HepG2 (cell line): ENCODE results near the gene IL1RAPL2. TPM values are rescaled to one million over a fixed set of nuclear protein-coding genes. Genes with fewer than 3 reads are reported as not detected.

Experiments used
- ATAC-seq: fragments of 200-7000 bp; cut with Tn5 transposase; 3 replicates; pipeline ENCODE4 v1.9.1; 2020; ENCODE audit warnings: mild to moderate bottlenecking, moderate library complexity
- BruUV-seq: library from RNA; stranded (reverse); fragments of 400-500 nt; replicated peaks from 2 replicates; lab custom pipeline; 2021; lab: Mats Ljungman, UMichigan
- CTCF ChIA-PET: fragments of 300-600 bp; formaldehyde crosslinking; extraction: SDS; loops from one replicate; lab custom pipeline; 2021; ENCODE audit warnings: low total read pairs, inconsistent platforms, low intra/inter-chr PET ratio; lab: Yijun Ruan, JAX
- POLR2A ChIA-PET: fragments of 350-600 bp; sonication (Branson Sonifier 250); formaldehyde crosslinking; loops from one replicate; lab custom pipeline; 2020; ENCODE audit warnings: antibody characterized with exemption, inconsistent platforms; lab: Yijun Ruan, JAX
- DNase-seq: peaks from one replicate; pipeline ENCODE4 v3.0.0-alpha.2; 2015; ENCODE audit warnings: low spot score
- FAIRE-seq: peaks from 3 replicates; lab custom pipeline; 2011; peaks lifted over from hg19 to GRCh38; lab: Jason Lieb, UNC
- H2AFZ ChIP-seq: one replicate; pipeline ENCODE4 v1.6.1; 2011; ENCODE audit warnings: low read length, inconsistent platforms
- H3K27ac ChIP-seq: fragments of 300-600 bp; 3 replicates; pipeline ENCODE4 v1.8.0; 2011; ENCODE audit warnings: mixed run types, mild to moderate bottlenecking, mixed read lengths, low read length, inconsistent platforms; ENCODE audit not compliant: insufficient read depth; ENCODE audit errors: extremely low read length
- H3K27me3 ChIP-seq, 2 experiments: fragments of 200-600 bp in 1 of 2; 2 replicates in 1 of 2; 3 replicates in 1 of 2; pipeline versions ENCODE4 v1.6.0 to v1.8.0; 2011; ENCODE audit warnings: low read length in 2 of 2, mild to moderate bottlenecking in 2 of 2, moderate library complexity in 2 of 2, inconsistent platforms in 1 of 2; ENCODE audit not compliant: insufficient read depth in 2 of 2, control insufficient read depth in 1 of 2
- H3K36me3 ChIP-seq, 2 experiments: fragments of 200-600 bp in 1 of 2; replicated peaks in 1 of 2; 2 replicates in 1 of 2; 3 replicates in 1 of 2; pipeline versions ENCODE4 v1.5.1 to v1.8.0; 2011; ENCODE audit warnings: low read length in 2 of 2, inconsistent platforms in 1 of 2; ENCODE audit not compliant: insufficient read depth in 2 of 2, control insufficient read depth in 1 of 2
- H3K4me1 ChIP-seq: 2 replicates; pipeline ENCODE4 v1.5.1; 2012; ENCODE audit warnings: low read length, inconsistent platforms; ENCODE audit not compliant: insufficient read depth
- H3K4me2 ChIP-seq: 2 replicates; pipeline ENCODE4 v1.6.0; 2011; ENCODE audit warnings: low read depth, low read length, inconsistent platforms
- H3K4me3 ChIP-seq, 3 experiments: fragments of 200-600 bp in 1 of 3; sonication (generic), shearing (Covaris generic) in 1 of 3; replicated peaks in 1 of 3; 2 replicates each; pipeline ENCODE4 v1.5.1; 2011 to 2016; ENCODE audit warnings: low read length in 3 of 3, inconsistent platforms in 2 of 3, low read depth in 2 of 3, mild to moderate bottlenecking in 2 of 3, control low read depth in 1 of 3, mixed read lengths in 1 of 3; ENCODE audit not compliant: insufficient read depth in 1 of 3
- H3K79me2 ChIP-seq: one replicate; pipeline ENCODE4 v1.6.1; 2011; ENCODE audit warnings: low read length, inconsistent platforms; ENCODE audit not compliant: insufficient read depth
- H3K9ac ChIP-seq: 2 replicates; pipeline ENCODE4 v1.6.0; 2011; ENCODE audit warnings: mild to moderate bottlenecking, low read depth, low read length, inconsistent platforms; ENCODE audit not compliant: insufficient read depth
- H3K9me3 ChIP-seq: 2 replicates; pipeline ENCODE4 v1.5.1; 2012; ENCODE audit warnings: mild to moderate bottlenecking, low read length
- H4K20me1 ChIP-seq: 2 replicates; pipeline ENCODE4 v1.6.0; 2011; ENCODE audit warnings: inconsistent platforms, mild to moderate bottlenecking, low read length, moderate library complexity; ENCODE audit not compliant: insufficient read depth
- CBFB ChIP-seq: sonication (generic); formaldehyde crosslinking; IDR thresholded peaks from 2 replicates; pipeline ENCODE4 v1.4.0; 2020; ENCODE audit warnings: missing genetic modification reagents
- CENPT ChIP-seq: sonication (generic); formaldehyde crosslinking; IDR thresholded peaks from 2 replicates; pipeline ENCODE4 v1.8.0; 2022; ENCODE audit warnings: low read depth, mild to moderate bottlenecking, moderate library complexity, missing genetic modification reagents
- CERS6 ChIP-seq: sonication (generic); formaldehyde crosslinking; IDR thresholded peaks from 2 replicates; pipeline ENCODE4 v1.5.0; 2020; ENCODE audit warnings: missing genetic modification reagents
- FOXA1 ChIP-seq, 2 experiments: fragments of 450-650 bp in 1 of 2; sonication (generic) in 1 of 2; formaldehyde crosslinking in 1 of 2; IDR thresholded peaks; 2 replicates each; pipeline versions ENCODE4 v1.4.0 to v1.6.1; 2016 to 2020; ENCODE audit warnings: missing genetic modification reagents in 1 of 2
- NFIC ChIP-seq: IDR thresholded peaks from 2 replicates; pipeline ENCODE4 v1.6.1; 2012; ENCODE audit warnings: mild to moderate bottlenecking, low read length, inconsistent platforms
- PBX2 ChIP-seq: IDR thresholded peaks from 2 replicates; pipeline ENCODE4 v1.6.1; 2016; ENCODE audit warnings: control low read depth
- RELA ChIP-seq: sonication (generic); formaldehyde crosslinking; IDR thresholded peaks from 2 replicates; pipeline ENCODE4 v1.4.0; 2020; ENCODE audit warnings: missing genetic modification reagents
- SNAI1 ChIP-seq: sonication (generic); formaldehyde crosslinking; IDR thresholded peaks from 2 replicates; pipeline ENCODE4 v1.5.0; 2020; ENCODE audit warnings: mild to moderate bottlenecking, missing genetic modification reagents, borderline replicate concordance
- ZBTB7B ChIP-seq: sonication (generic); formaldehyde crosslinking; IDR thresholded peaks from 2 replicates; pipeline ENCODE4 v1.4.0; 2020; ENCODE audit warnings: missing genetic modification reagents
- ZHX2 ChIP-seq, 2 experiments: sonication (generic) in 1 of 2; formaldehyde crosslinking in 1 of 2; IDR thresholded peaks; 2 replicates each; pipeline versions ENCODE4 v1.6.1 to v1.9.0; 2014 to 2022; ENCODE audit warnings: antibody characterized with exemption in 1 of 2, borderline replicate concordance in 1 of 2, inconsistent platforms in 1 of 2, low read depth in 1 of 2, missing genetic modification reagents in 1 of 2
- ZKSCAN8 ChIP-seq: IDR thresholded peaks from 2 replicates; pipeline ENCODE4 v1.6.1; 2016; ENCODE audit warnings: borderline replicate concordance, missing genetic modification reagents, missing compliant biosample characterization
- ZNF234 ChIP-seq: sonication (generic); formaldehyde crosslinking; conservative IDR thresholded peaks from 2 replicates; pipeline ENCODE4 v1.5.1; 2020; ENCODE audit warnings: mild to moderate bottlenecking, missing genetic modification reagents
- ZNF256 ChIP-seq: sonication (generic); formaldehyde crosslinking; conservative IDR thresholded peaks from 2 replicates; pipeline ENCODE4 v1.4.0; 2020; ENCODE audit warnings: missing genetic modification reagents
- ZNF484 ChIP-seq: sonication (generic); formaldehyde crosslinking; IDR thresholded peaks from 2 replicates; pipeline ENCODE4 v1.5.1; 2020; ENCODE audit warnings: mild to moderate bottlenecking, low read depth, missing genetic modification reagents, borderline replicate concordance
- ZNF530 ChIP-seq: sonication (generic); formaldehyde crosslinking; IDR thresholded peaks from 2 replicates; pipeline ENCODE4 v1.5.0; 2020; ENCODE audit warnings: low read depth, mild to moderate bottlenecking, missing genetic modification reagents
- ZNF577 ChIP-seq: sonication (generic); formaldehyde crosslinking; IDR thresholded peaks from 2 replicates; pipeline ENCODE4 v1.4.0; 2020; ENCODE audit warnings: mild to moderate bottlenecking, low read depth, missing genetic modification reagents, borderline replicate concordance
- ZNF724P ChIP-seq: sonication (generic); formaldehyde crosslinking; IDR thresholded peaks from 2 replicates; pipeline ENCODE4 v1.8.0; 2022; ENCODE audit warnings: missing genetic modification reagents, borderline replicate concordance
- ZNF790 ChIP-seq: sonication (generic); formaldehyde crosslinking; IDR thresholded peaks from 2 replicates; pipeline ENCODE4 v1.8.0; 2022; ENCODE audit warnings: missing genetic modification reagents, mild to moderate bottlenecking, borderline replicate concordance
- ZSCAN25 ChIP-seq: sonication (generic); formaldehyde crosslinking; IDR thresholded peaks from 2 replicates; pipeline ENCODE4 v1.8.0; 2022; ENCODE audit warnings: mild to moderate bottlenecking, missing genetic modification reagents
- whole genome bisulfite sequencing: methylation state at CpG from one replicate; pipeline ENCODE4 v1.1.6; 2017; ENCODE audit warnings: low lambda C conversion rate; 5-methylcytosine and 5-hydroxymethylcytosine counted together
- in situ Hi-C: cut with HindIII; loops from 2 replicates; pipeline ENCODE4 v1.10.0; 2017; ENCODE audit warnings: low pct_unique_long_range_greater_than_20kb; ENCODE audit not compliant: extremely low pct_ligation_motif_present
- intact Hi-C: fragments of 100-400 bp; cut with micrococcal nuclease; formaldehyde crosslinking; loops from one replicate; pipeline ENCODE4 v1.10.0; 2022; ENCODE audit not compliant: unreplicated experiment
- polyA plus RNA-seq, 8 experiments: library from polyadenylated mRNA; depleted of rRNA in 3 of 8; stranded (reverse) in 7 of 8; unstranded in 1 of 8; fragments of >200 nt; fragmentation: Illumina TruSeq in 4 of 8; extraction: Trizol in 4 of 8; gene quantifications; 2 replicates each; pipeline versions ENCODE4 v1.2.1 to v1.2.3, GENCODE V29; 2011 to 2016; ENCODE audit warnings: low read depth in 4 of 8, missing spikeins in 1 of 8, mixed read lengths in 1 of 8; ENCODE audit not compliant: insufficient read depth in 1 of 8
- total RNA-seq, 5 experiments: library from RNA; depleted of rRNA; stranded (reverse); fragments of >200 nt; fragmentation: Illumina TruSeq; extraction: Trizol; gene quantifications; 2 replicates each; pipeline ENCODE4 v1.2.3, GENCODE V29; 2016; ENCODE audit warnings: low read depth in 1 of 5

IL1RAPL2 gene
- total and polyA plus RNA-seq, 2 of the 13 experiments (the other 11 are each of a cell fraction or from before 2014, with no cell fraction given) = not detected

- in situ Hi-C loops (no loop called here), intact Hi-C loops (no loop called here)
- ChIA-PET CTCF (no interaction called here), POLR2A (no interaction called here)
- WGBS = 0% methylated on average over 3 of the region's 3 CpGs
- Histone ChIP-seq H3K36me3 (no peaks in the 10 kb centered on the region), H3K4me2 (no peak overlapping the region), H4K20me1 (no peaks in the 10 kb centered on the region), H3K79me2 (no peaks in the 10 kb centered on the region), H2AFZ (no peak overlapping the region), H3K9me3 (no peaks in the 10 kb centered on the region), H3K27ac (no peak overlapping the region), H3K9ac (no peak overlapping the region), H3K4me1 (no peaks in the 10 kb centered on the region), H3K27me3 (no peaks in the 10 kb centered on the region), H3K4me3 (no peak overlapping the region)
- no peak for DNase-seq
- BruUV-seq = no TSS peak
- no peak for FAIRE-seq
- ATAC-seq = no peak
- TF ChIP-seq ZNF724P (CRISPR knock-in tag) = no peak
- no peak for TF ChIP-seq ZBTB7B (CRISPR knock-in tag)
- TF ChIP-seq NFIC = no peak
- no peak for TF ChIP-seq ZNF577
- TF ChIP-seq CENPT (CRISPR knock-in tag) = no peak
- no peak for TF ChIP-seq ZKSCAN8 (CRISPR knock-in tag)
- no peak for TF ChIP-seq CERS6 (CRISPR knock-in tag)
- no peak for TF ChIP-seq SNAI1 (CRISPR knock-in tag)
- no peak for TF ChIP-seq RELA (CRISPR knock-in tag)
- no peak for TF ChIP-seq FOXA1 (IDR thresholded peaks at IDR 0.05)
- no peak for TF ChIP-seq FOXA1 (CRISPR knock-in tag; IDR thresholded peaks at IDR 0.05)
- no peak for TF ChIP-seq CBFB (CRISPR knock-in tag)
- no peak for TF ChIP-seq ZNF530 (CRISPR knock-in tag)
- no peak for TF ChIP-seq ZNF790
- no peak for TF ChIP-seq PBX2 (CRISPR knock-in tag)
- no peak for TF ChIP-seq ZSCAN25 (CRISPR knock-in tag)
- no peak for TF ChIP-seq ZNF256 (CRISPR knock-in tag)
- TF ChIP-seq ZNF484 (CRISPR knock-in tag) = no peak
- no peak for TF ChIP-seq ZHX2 (IDR thresholded peaks at IDR 0.05; ENCODE audit: low read depth)
- no peak for TF ChIP-seq ZHX2 (CRISPR knock-in tag; IDR thresholded peaks at IDR 0.05; ENCODE audit: borderline replicate concordance)
- no peak for TF ChIP-seq ZNF234 (CRISPR knock-in tag)
These were observed 1043.5 kb downstream of the IL1RAPL2 start for GRCh38 chrX:105609530-105609929.
